GM19239 (cell line): ENCODE data around the gene CREBL2.
"Not testable (repeated sequence)": the region's sequence is repeated elsewhere in the genome, so short reads cannot be mapped to it uniquely, and the experiment has no call there.

Experiments
- DNase-seq: peaks from one replicate; pipeline ENCODE4 v3.0.0; 2011; ENCODE audit warnings: low spot score; ENCODE audit not compliant: insufficient read length
- FAIRE-seq: peaks from 2 replicates; lab custom pipeline; 2011; peaks lifted over from hg19 to GRCh38; lab: Jason Lieb, UNC

The CREBL2 gene

GRCh38 chr12:12595929-12596328 is 15.7 kb upstream of the CREBL2 start:
- FAIRE-seq = not testable (repeated sequence)

GRCh38 chr12:12596598-12596997 is 15.1 kb upstream of the CREBL2 start:
- FAIRE-seq, DNase-seq: not testable (repeated sequence)

More at GRCh38 chr12:12595929-12596328, 15.7 kb upstream of the CREBL2 start:
- DNase-seq = not testable (repeated sequence)

- no peak for FAIRE-seq
- DNase-seq = no peak
These were observed 12.8 kb upstream of the CREBL2 start for GRCh38 chr12:12598864-12599263.

GRCh38 chr12:12599750-12600643 is 11.7 kb upstream of the CREBL2 start:
- DNase-seq (no peak), FAIRE-seq (no peak)

- FAIRE-seq (no peak), DNase-seq (no peak)
These were observed 11.0 kb upstream of the CREBL2 start for GRCh38 chr12:12600659-12601058.

- FAIRE-seq = no peak
- no peak for DNase-seq
These were observed 6.9 kb upstream of the CREBL2 start for GRCh38 chr12:12604740-12605139.

- DNase-seq (no peak), FAIRE-seq (peak; percentile 73)
These were observed 4.7 kb upstream of the CREBL2 start for GRCh38 chr12:12606781-12607589.

- DNase-seq (no peak), FAIRE-seq (no peak)
These were observed 3.1 kb upstream of the CREBL2 start for GRCh38 chr12:12608557-12608957.

GRCh38 chr12:12609692-12610091 is 2.0 kb upstream of the CREBL2 start:
- FAIRE-seq (no peak), DNase-seq (no peak)

- FAIRE-seq = no peak
These were observed 965 bp upstream of the CREBL2 start for GRCh38 chr12:12610711-12611110.

GRCh38 chr12:12612358-12612757 is 682 bp downstream of the CREBL2 start:
- no peak for DNase-seq

More at GRCh38 chr12:12610711-12611110, 965 bp upstream of the CREBL2 start:
- no peak for DNase-seq

GRCh38 chr12:12613344-12613743 is 1.7 kb downstream of the CREBL2 start:
- FAIRE-seq (peak; percentile 64), DNase-seq (no peak)

More at GRCh38 chr12:12612358-12612757, 682 bp downstream of the CREBL2 start:
- no peak for FAIRE-seq

- FAIRE-seq (no peak), DNase-seq (no peak)
These were observed 2.7 kb downstream of the CREBL2 start for GRCh38 chr12:12614342-12614741.

- DNase-seq (no peak), FAIRE-seq (no peak)
These were observed 5.0 kb downstream of the CREBL2 start for GRCh38 chr12:12616512-12617310.

GRCh38 chr12:12618064-12618463 is 6.4 kb downstream of the CREBL2 start:
- not testable (repeated sequence) for DNase-seq, FAIRE-seq

GRCh38 chr12:12620730-12621315 is 9.1 kb downstream of the CREBL2 start:
- no peak for DNase-seq
- FAIRE-seq = no peak

GRCh38 chr12:12622418-12622817 is 10.7 kb downstream of the CREBL2 start:
- no peak for FAIRE-seq
- DNase-seq = no peak

GRCh38 chr12:12624498-12624992 is 12.9 kb downstream of the CREBL2 start:
- FAIRE-seq = no peak
- DNase-seq = no peak

- FAIRE-seq = no peak
- no peak for DNase-seq
These were observed 14.8 kb downstream of the CREBL2 start for GRCh38 chr12:12626471-12626870.
